ENCODE data around the gene PIGB. TPM values are rescaled to one million over a fixed set of nuclear protein-coding genes. Genes with fewer than 3 reads are reported as not detected.

PIGB gene
- total RNA-seq, 2 donors from 2014 or later = 13.0 to 15.3 TPM

DNA sequence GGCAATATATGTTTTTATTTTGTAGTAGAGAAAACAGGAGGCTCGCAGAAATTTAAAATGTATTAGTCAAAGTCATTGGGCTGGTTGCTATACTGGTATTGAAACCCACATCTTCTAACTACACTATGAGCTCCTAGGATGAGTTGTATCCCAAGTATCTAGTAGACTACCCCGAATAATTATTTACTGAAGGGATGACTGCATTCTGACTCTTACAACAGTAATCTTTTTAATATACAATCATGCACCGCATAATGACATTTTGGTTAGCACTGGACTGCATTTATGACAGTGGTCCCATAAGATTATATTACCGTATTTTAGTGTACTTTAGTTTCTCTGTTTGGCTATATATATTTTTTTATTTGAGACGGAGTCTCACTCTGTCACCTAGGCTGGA lies 15.3 kb downstream of the PIGB start:
- no peaks in the 10 kb centered on the region for H3K4me1 ChIP-seq (replicated peaks)
- WGBS = 94% methylated on average over 5 of the region's 5 CpGs
- no peak overlapping the region for H3K27ac ChIP-seq
- H3K9me3 ChIP-seq = no peaks in the 10 kb centered on the region
- DNase-seq (ENCODE audit: low spot score) = no peak
- TF ChIP-seq POLR2AphosphoS5 (IDR thresholded peaks at IDR 0.05) (no peak), POLR2A (IDR thresholded peaks at IDR 0.05) (no peak)
- TF ChIP-seq, protein P1, sequence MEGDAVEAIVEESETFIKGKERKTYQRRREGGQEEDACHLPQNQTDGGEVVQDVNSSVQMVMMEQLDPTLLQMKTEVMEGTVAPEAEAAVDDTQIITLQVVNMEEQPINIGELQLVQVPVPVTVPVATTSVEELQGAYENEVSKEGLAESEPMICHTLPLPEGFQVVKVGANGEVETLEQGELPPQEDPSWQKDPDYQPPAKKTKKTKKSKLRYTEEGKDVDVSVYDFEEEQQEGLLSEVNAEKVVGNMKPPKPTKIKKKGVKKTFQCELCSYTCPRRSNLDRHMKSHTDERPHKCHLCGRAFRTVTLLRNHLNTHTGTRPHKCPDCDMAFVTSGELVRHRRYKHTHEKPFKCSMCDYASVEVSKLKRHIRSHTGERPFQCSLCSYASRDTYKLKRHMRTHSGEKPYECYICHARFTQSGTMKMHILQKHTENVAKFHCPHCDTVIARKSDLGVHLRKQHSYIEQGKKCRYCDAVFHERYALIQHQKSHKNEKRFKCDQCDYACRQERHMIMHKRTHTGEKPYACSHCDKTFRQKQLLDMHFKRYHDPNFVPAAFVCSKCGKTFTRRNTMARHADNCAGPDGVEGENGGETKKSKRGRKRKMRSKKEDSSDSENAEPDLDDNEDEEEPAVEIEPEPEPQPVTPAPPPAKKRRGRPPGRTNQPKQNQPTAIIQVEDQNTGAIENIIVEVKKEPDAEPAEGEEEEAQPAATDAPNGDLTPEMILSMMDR (IDR thresholded peaks at IDR 0.05) = no peak
- intact Hi-C loops (cut with DNase I) = no loop called here
- H3K4me3 ChIP-seq = no peak overlapping the region
- H3K27me3 ChIP-seq (replicated peaks; ENCODE audit: insufficient read depth) = no peaks in the 10 kb centered on the region
- H3K36me3 ChIP-seq = no peaks in the 10 kb centered on the region

DNA sequence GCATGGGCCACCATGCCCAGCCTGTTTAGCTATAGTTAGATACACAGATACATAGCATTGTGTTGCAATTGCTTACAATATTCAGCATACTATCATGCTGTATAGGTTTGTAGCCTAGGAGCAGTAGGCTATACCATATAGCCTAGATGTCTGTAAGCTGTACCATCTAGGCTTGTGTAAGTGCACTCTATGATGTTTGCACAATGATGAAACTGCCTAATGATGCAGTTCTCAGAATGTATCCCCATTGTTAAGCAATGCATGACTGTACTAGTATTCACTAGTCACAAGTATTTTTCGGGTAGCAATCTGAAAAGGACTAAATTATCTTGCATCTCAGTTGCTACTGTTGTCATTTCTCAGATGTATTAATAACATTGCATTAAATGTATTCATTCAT lies 16.0 kb downstream of the PIGB start:
- H3K4me1 ChIP-seq (replicated peaks) = no peaks in the 10 kb centered on the region
- no peak for DNase-seq (ENCODE audit: low spot score)
- H3K27ac ChIP-seq = no peak overlapping the region
- H3K36me3 ChIP-seq = no peaks in the 10 kb centered on the region
- TF ChIP-seq, protein P1 (IDR thresholded peaks at IDR 0.05) = no peak
- TF ChIP-seq POLR2AphosphoS5 (IDR thresholded peaks at IDR 0.05) = no peak
- no peak for TF ChIP-seq POLR2A (IDR thresholded peaks at IDR 0.05)
- H3K4me3 ChIP-seq = no peak overlapping the region
- 88% methylated on average over 1 of the region's 1 CpG for WGBS
- H3K9me3 ChIP-seq = no peaks in the 10 kb centered on the region
- intact Hi-C loops (cut with DNase I) = no loop called here
- no peaks in the 10 kb centered on the region for H3K27me3 ChIP-seq (replicated peaks; ENCODE audit: insufficient read depth)

DNA sequence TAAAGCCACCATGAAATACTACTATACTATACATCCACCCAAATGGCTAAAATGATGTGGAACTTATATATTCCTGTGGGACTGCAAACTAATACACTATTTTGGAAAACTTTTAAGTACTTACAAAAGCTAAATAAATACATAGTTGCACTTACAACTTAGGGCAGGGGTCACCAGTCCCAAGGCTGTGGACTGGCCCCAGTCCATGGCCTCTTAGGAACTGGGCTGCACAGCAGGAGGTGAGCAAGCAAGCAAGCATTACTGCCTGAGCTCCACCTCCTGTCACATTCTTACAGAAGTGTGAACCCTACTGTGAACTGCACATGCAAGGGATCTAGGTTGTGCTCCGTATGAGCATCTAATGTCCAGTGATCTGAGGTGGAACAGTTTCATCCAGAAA lies 18.1 kb downstream of the PIGB start:
- no peaks in the 10 kb centered on the region for H3K9me3 ChIP-seq
- 95% methylated on average over 1 of the region's 1 CpG for WGBS
- no peak overlapping the region for H3K4me3 ChIP-seq
- DNase-seq (ENCODE audit: low spot score) = no peak
- intact Hi-C loops (cut with DNase I) = no loop called here
- TF ChIP-seq, protein P1 (IDR thresholded peaks at IDR 0.05) = no peak
- TF ChIP-seq POLR2AphosphoS5 (IDR thresholded peaks at IDR 0.05) = no peak
- TF ChIP-seq POLR2A (IDR thresholded peaks at IDR 0.05) = no peak
- H3K36me3 ChIP-seq = no peaks in the 10 kb centered on the region
- H3K27ac ChIP-seq = no peak overlapping the region
- H3K4me1 ChIP-seq (replicated peaks) = no peaks in the 10 kb centered on the region
- H3K27me3 ChIP-seq (replicated peaks; ENCODE audit: insufficient read depth) = no peaks in the 10 kb centered on the region

- no peak for DNase-seq (ENCODE audit: low spot score)
- 27% methylated on average over 2 of the region's 2 CpGs for WGBS
- no peaks in the 10 kb centered on the region for H3K9me3 ChIP-seq
- H3K36me3 ChIP-seq = no peaks in the 10 kb centered on the region
- no peaks in the 10 kb centered on the region for H3K4me1 ChIP-seq (replicated peaks)
- intact Hi-C loops (cut with DNase I) = no loop called here
- no peak overlapping the region for H3K27ac ChIP-seq
- TF ChIP-seq POLR2AphosphoS5 (IDR thresholded peaks at IDR 0.05) = no peak
- TF ChIP-seq, protein P1 (IDR thresholded peaks at IDR 0.05) = no peak
- no peak overlapping the region for H3K4me3 ChIP-seq
- no peaks in the 10 kb centered on the region for H3K27me3 ChIP-seq (replicated peaks; ENCODE audit: insufficient read depth)
Observed at GRCh38 chr15:55343168-55343567, 24.1 kb downstream of the PIGB start.

DNA sequence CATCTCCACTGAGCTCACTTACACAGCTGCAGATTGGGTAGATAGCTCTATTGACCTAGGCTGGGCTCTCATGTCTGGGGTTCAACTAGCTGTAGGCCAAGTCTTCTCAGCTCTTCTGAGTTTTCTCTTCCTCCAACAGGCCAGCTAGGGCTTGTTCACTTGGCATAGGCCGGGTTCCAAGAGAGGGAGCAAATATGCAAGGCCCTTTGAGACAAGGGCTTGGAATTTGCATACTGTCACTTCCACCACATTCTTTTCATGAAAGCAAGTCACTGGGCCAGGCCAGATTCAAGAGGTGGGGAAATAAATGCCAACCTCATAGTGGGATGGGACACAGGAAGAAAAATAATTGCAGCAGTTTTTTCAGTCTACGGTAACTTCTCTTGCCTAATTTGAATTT lies 25.2 kb downstream of the PIGB start:
- no peak overlapping the region for H3K4me3 ChIP-seq
- no peaks in the 10 kb centered on the region for H3K27me3 ChIP-seq (replicated peaks; ENCODE audit: insufficient read depth)
- DNase-seq (ENCODE audit: low spot score) = peak; percentile 73
- TF ChIP-seq, protein P1 (IDR thresholded peaks at IDR 0.05) = no peak
- TF ChIP-seq POLR2AphosphoS5 (IDR thresholded peaks at IDR 0.05) (peak; percentile 48), POLR2A (IDR thresholded peaks at IDR 0.05) (no peak)
- no peaks in the 10 kb centered on the region for H3K4me1 ChIP-seq (replicated peaks)
- no peaks in the 10 kb centered on the region for H3K9me3 ChIP-seq
- H3K27ac ChIP-seq = peak overlapping the region in 1 of 2 donors; percentile 51
- intact Hi-C loops (cut with DNase I) = no loop called here
- no peaks in the 10 kb centered on the region for H3K36me3 ChIP-seq
- WGBS = 47% methylated on average over 2 of the region's 2 CpGs
